Keratinocyte (primary cell): ENCODE measurements around the gene RSPH9. TPM values are rescaled to one million over a fixed set of nuclear protein-coding genes. Genes with fewer than 3 reads are reported as not detected.

Experiments
- DNase-seq: peaks from one replicate; pipeline ENCODE4 v3.0.0-alpha.2; 2011; ENCODE audit warnings: low read depth, missing footprints, low spot score
- FAIRE-seq: peaks from 2 replicates; lab custom pipeline; 2011; peaks lifted over from hg19 to GRCh38; lab: Jason Lieb, UNC
- H2AFZ ChIP-seq: 2 replicates; pipeline ENCODE4 v1.6.0; 2012; ENCODE audit warnings: low read length, control low read depth, inconsistent platforms; ENCODE audit not compliant: control insufficient read depth
- H3K27ac ChIP-seq: 2 replicates; pipeline ENCODE4 v1.5.1; 2011; ENCODE audit warnings: low read length; ENCODE audit not compliant: control insufficient read depth, insufficient read depth
- H3K27me3 ChIP-seq: 3 replicates; pipeline ENCODE4 v1.6.0; 2011; ENCODE audit warnings: low read length; ENCODE audit not compliant: control insufficient read depth, insufficient read depth; ENCODE audit errors: extremely low read depth
- H3K36me3 ChIP-seq, 2 experiments: 2 replicates in 1 of 2; 3 replicates in 1 of 2; pipeline ENCODE4 v1.5.1; 2011; ENCODE audit warnings: low read length in 2 of 2, mild to moderate bottlenecking in 1 of 2; ENCODE audit not compliant: control insufficient read depth in 2 of 2, insufficient read depth in 2 of 2; ENCODE audit errors: extremely low read depth in 1 of 2
- H3K4me1 ChIP-seq: 3 replicates; pipeline ENCODE4 v1.5.1; 2011; ENCODE audit warnings: low read length; ENCODE audit not compliant: control insufficient read depth, insufficient read depth; ENCODE audit errors: extremely low read depth
- H3K4me2 ChIP-seq: 3 replicates; pipeline ENCODE4 v1.6.0; 2011; ENCODE audit warnings: low read depth, low read length; ENCODE audit not compliant: control insufficient read depth, insufficient read depth; ENCODE audit errors: extremely low read depth
- H3K4me3 ChIP-seq, 3 experiments: fragments of 200-600 bp in 1 of 3; sonication (generic) in 1 of 3; 2 replicates in 2 of 3; 3 replicates in 1 of 3; pipeline ENCODE4 v1.5.1; 2011 to 2016; ENCODE audit warnings: low read length in 3 of 3, mild to moderate bottlenecking in 3 of 3, control low read depth in 2 of 3, inconsistent platforms in 1 of 3, low read depth in 1 of 3, mixed read lengths in 1 of 3, mixed run types in 1 of 3, moderate library complexity in 1 of 3; ENCODE audit not compliant: control insufficient read depth in 2 of 3, insufficient read depth in 2 of 3; ENCODE audit errors: extremely low read depth in 1 of 3
- H3K79me2 ChIP-seq: 2 replicates; pipeline ENCODE4 v1.6.0; 2012; ENCODE audit warnings: low read length; ENCODE audit not compliant: control insufficient read depth, insufficient read depth
- H3K9ac ChIP-seq: 3 replicates; pipeline ENCODE4 v1.6.0; 2011; ENCODE audit warnings: low read length; ENCODE audit not compliant: control insufficient read depth, insufficient read depth; ENCODE audit errors: extremely low read depth
- H3K9me1 ChIP-seq: 3 replicates; pipeline ENCODE4 v1.6.0; 2011; ENCODE audit warnings: low read length; ENCODE audit not compliant: control insufficient read depth, insufficient read depth; ENCODE audit errors: extremely low read depth
- H3K9me3 ChIP-seq: 2 replicates; pipeline ENCODE4 v1.5.1; 2012; ENCODE audit warnings: low read depth, low read length; ENCODE audit not compliant: control insufficient read depth
- H4K20me1 ChIP-seq: 3 replicates; pipeline ENCODE4 v1.6.0; 2011; ENCODE audit warnings: low read length; ENCODE audit not compliant: control insufficient read depth, insufficient read depth; ENCODE audit errors: extremely low read depth
- EZH2 ChIP-seq: IDR thresholded peaks from one replicate; pipeline ENCODE4 v1.6.1; 2012; ENCODE audit warnings: inconsistent platforms, mild to moderate bottlenecking, low read length, moderate library complexity
- dilution Hi-C: fragments of 300-500 bp; cut with MboI; formaldehyde crosslinking; loops from one replicate; pipeline ENCODE4 v1.7.0; 2020; ENCODE audit warnings: low sequenced_read_pairs; ENCODE audit not compliant: extremely low pct_ligation_motif_present
- polyA plus RNA-seq, 5 experiments: library from polyadenylated mRNA; depleted of rRNA in 3 of 5; stranded (reverse) in 3 of 5; stranded (forward) in 1 of 5; unstranded in 1 of 5; fragments of >200 nt; gene quantifications; 1 replicate in 1 of 5; 2 replicates in 3 of 5; 3 replicates in 1 of 5; pipeline versions ENCODE4 v1.2.1 to v1.2.3, GENCODE V29; 2011 to 2012; ENCODE audit warnings: missing spikeins in 2 of 5, low read depth in 1 of 5, low replicate concordance in 1 of 5
- TF ChIP-seq, protein P1 (sequence below), 3 experiments: IDR thresholded peaks in 1 of 3; conservative IDR thresholded peaks in 1 of 3; optimal IDR thresholded peaks in 1 of 3; 2 replicates in 2 of 3; 3 replicates in 1 of 3; pipeline versions ENCODE3 to v1.5.1; 2011; ENCODE audit warnings: low read length in 3 of 3, mild to moderate bottlenecking in 3 of 3, moderate library complexity in 2 of 3, control low read depth in 1 of 3, inconsistent platforms in 1 of 3; ENCODE audit not compliant: insufficient read depth in 2 of 3; ENCODE audit errors: extremely low read depth in 1 of 3

RSPH9 gene
- polyA plus RNA-seq, 1 donor (not counting 4 experiments of a cell fraction or from before 2014, with no cell fraction given) = not detected

DNA sequence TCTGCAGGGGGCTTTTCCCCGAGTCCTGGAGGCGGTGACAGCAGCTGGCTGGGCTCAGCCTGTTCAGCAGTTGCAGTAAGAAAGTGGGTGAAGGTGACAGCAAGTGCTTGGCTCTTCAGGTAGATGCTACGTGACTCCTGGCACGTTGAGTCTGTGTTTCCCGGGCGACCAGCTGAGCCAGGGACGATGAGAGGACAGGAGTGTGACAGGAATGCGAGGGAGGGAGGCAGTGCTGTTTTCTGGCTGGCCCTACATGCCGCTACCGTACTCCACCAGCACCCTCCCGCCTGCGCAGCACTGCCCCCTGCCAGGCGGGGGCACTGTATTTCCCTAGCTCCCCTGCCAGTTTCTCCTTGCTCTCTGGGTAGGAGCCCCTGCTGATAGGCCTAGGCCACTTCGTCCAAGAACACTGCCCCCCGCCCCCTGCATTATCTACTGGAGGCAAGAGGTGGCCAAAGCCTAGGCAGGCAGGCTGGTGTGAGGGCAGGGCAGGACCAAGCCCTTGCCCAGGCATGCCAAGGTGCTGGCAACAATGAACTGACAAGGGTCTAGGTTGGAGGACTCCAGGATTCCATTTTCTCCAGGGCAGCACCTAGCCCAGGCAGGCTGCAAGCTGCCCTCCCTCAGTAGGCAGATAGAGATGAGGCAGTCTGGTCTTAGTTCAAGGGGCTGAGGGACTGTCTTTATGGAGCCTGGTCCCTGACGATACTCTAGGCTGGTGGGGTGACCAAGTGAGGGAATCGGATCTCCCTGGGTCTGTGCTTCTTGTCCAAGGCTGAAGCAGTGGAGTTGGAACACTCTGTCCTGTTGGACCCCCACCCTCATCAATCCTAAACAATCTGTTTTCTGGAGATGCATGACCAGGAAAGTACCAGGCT lies 23.6 kb downstream of the RSPH9 start:
- Histone ChIP-seq H3K4me1 (peaks cover 25% of the 10 kb centered on the region), H3K9me3 (no peaks in the 10 kb centered on the region), H3K4me2 (peak overlapping the region; percentile 12), H3K9ac (no peak overlapping the region), H2AFZ (no peak overlapping the region), H4K20me1 (no peaks in the 10 kb centered on the region), H3K27me3 (no peaks in the 10 kb centered on the region), H3K27ac (no peak overlapping the region), H3K4me3 (no peak overlapping the region), H3K36me3 (peaks cover 11 to 15% of the 10 kb centered on the region in 2 experiments), H3K9me1 (peaks cover 2% of the 10 kb centered on the region), H3K79me2 (no peaks in the 10 kb centered on the region)
- no peak for TF ChIP-seq EZH2
- TF ChIP-seq, protein P1, sequence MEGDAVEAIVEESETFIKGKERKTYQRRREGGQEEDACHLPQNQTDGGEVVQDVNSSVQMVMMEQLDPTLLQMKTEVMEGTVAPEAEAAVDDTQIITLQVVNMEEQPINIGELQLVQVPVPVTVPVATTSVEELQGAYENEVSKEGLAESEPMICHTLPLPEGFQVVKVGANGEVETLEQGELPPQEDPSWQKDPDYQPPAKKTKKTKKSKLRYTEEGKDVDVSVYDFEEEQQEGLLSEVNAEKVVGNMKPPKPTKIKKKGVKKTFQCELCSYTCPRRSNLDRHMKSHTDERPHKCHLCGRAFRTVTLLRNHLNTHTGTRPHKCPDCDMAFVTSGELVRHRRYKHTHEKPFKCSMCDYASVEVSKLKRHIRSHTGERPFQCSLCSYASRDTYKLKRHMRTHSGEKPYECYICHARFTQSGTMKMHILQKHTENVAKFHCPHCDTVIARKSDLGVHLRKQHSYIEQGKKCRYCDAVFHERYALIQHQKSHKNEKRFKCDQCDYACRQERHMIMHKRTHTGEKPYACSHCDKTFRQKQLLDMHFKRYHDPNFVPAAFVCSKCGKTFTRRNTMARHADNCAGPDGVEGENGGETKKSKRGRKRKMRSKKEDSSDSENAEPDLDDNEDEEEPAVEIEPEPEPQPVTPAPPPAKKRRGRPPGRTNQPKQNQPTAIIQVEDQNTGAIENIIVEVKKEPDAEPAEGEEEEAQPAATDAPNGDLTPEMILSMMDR (optimal IDR thresholded peaks at IDR 0.05 in 1 of 3, IDR thresholded peaks at IDR 0.05 in 1 of 3, conservative IDR thresholded peaks at IDR 0.05 in 1 of 3; ENCODE audit: extremely low read depth in 1 of 3, insufficient read depth in 2 of 3, low read length in 3 of 3) = peak in 2 of 3 experiments; percentile 67 to 80
- FAIRE-seq (peak; percentile 26), DNase-seq (no peak)
- dilution Hi-C loops = no loop called here

DNA sequence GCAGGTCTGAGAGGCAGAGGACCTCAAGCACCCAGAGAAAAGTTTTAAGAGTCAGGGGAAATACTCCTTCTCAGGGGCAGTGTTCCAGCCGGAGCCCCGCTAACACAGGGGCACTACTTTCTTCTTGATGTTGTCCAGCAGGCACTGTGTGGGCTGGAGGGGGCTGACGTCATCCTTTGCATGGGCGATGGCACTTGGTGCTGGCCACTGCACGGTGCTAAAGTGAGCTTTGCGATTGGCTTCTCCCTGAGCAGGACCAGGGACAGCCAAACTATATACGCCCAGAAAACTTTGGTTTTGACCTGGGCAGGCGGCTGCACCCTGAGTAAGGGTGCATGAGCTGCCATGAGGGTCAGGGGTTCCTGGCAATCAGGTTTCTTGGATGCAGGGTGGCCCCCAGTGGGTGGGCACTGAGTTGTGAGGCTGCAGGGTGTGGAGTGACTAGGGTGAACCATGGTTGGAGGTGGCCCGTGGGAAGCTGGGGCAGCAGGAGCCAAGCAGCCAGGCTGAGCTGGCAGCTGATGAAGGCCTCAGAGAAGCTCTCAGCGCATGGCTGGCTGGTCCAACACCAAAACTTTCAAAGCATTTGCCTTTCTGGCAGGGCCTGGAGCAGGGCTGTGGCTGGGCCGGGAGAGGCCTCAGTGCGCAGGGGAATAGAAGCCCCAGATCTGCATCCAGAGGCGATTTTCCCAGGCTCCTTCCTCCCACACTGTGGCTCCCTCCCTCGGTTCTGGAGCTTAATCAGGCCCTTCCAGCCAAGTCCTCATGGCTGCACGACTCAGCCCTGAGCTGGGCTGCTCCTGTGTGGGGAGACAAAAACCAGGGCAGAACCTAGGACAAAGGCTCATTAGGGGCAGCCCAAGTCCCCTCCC lies 24.4 kb downstream of the RSPH9 start:
- no peak overlapping the region for H3K4me2 ChIP-seq
- peaks cover 25% of the 10 kb centered on the region for H3K4me1 ChIP-seq
- no peak overlapping the region for H3K4me3 ChIP-seq
- H3K9me3 ChIP-seq = no peaks in the 10 kb centered on the region
- no peak for DNase-seq
- no peak overlapping the region for H2AFZ ChIP-seq
- TF ChIP-seq, protein P1 (optimal IDR thresholded peaks at IDR 0.05 in 1 of 3, IDR thresholded peaks at IDR 0.05 in 1 of 3, conservative IDR thresholded peaks at IDR 0.05 in 1 of 3; ENCODE audit: extremely low read depth in 1 of 3, insufficient read depth in 2 of 3, low read length in 3 of 3) = no peak
- no peak for TF ChIP-seq EZH2
- no peak overlapping the region for H3K9ac ChIP-seq
- H3K36me3 ChIP-seq = peaks cover 18 to 20% of the 10 kb centered on the region in 2 experiments
- H3K27ac ChIP-seq = no peak overlapping the region
- peaks cover 2% of the 10 kb centered on the region for H3K9me1 ChIP-seq
- no peaks in the 10 kb centered on the region for H3K79me2 ChIP-seq
- no peaks in the 10 kb centered on the region for H4K20me1 ChIP-seq
- no peak for FAIRE-seq
- dilution Hi-C loops = no loop called here
- H3K27me3 ChIP-seq = no peaks in the 10 kb centered on the region
